ENCODE results near the gene RNF114.

RNF114 gene

GRCh38 chr20:49904440-49905214, 31.6 kb upstream of the RNF114 start:
- no peak for DNase-seq

- no peak for DNase-seq
Observed at GRCh38 chr20:49905415-49906091, 30.6 kb upstream of the RNF114 start.

GRCh38 chr20:49906101-49906604, 30.0 kb upstream of the RNF114 start:
- no peak for DNase-seq

GRCh38 chr20:49906615-49907154, 29.5 kb upstream of the RNF114 start:
- no peak for DNase-seq

- no peak for DNase-seq
Observed at GRCh38 chr20:49907405-49908257, 28.6 kb upstream of the RNF114 start.

GRCh38 chr20:49908258-49908565, 28.0 kb upstream of the RNF114 start:
- no peak for DNase-seq

DNA sequence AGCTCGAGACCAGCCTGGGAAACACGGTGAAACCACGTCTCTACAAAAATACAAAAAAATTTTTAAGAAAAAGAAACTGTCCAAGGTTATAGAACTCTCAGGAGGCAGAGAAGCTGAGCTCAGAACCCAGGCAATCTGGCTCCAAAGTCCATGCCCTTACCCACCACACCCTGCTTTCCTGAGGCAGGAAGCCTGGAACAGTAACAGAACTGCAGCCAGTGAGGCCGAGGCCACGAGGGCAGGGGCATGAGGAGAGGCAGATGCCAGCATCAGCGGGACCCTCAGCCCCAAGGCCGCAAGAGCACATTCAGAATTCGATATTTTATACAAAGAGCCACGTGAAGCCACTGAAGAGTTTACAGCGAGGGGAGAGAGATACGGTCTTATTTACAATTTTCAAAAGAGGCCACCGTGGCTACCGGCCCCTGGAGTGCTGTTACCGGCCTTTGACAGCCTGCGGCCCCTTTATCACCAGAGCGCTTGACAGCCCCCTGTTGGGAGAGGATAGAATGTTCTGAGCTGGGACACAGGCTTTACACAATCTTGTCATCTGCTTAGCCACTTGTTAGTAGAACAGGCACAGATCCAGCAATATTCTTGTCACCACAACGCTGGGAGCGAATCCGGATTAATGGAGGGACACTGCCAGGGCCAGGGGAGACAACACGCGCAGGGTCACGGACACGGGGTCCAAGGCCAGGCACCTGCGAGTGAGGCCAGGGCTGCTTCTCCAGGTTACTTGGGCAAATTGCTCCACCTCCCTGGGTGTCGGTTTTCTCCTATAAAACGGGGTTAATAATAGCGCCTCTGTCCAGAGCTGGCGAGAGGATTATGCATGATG, 26.5 kb upstream of the RNF114 start:
- no peak for DNase-seq

DNA sequence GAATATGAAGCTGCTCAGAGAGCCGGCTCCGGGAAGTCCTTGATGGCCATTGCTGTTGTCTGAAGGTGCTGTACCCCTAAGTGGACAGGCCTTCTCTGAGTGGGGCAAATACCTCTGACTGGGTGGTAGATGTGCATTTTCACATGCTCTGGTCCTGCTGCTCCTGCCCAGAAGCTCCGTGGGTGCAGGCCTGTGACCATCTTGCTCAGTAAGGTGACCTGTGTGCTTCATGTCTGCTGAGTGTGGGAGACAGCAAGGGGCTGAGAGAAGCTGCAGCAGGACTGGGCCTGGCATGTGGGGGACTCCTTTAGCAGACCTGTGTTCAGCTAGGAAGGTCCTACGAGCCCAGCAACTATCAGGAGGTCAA, 25.9 kb upstream of the RNF114 start:
- DNase-seq = no peak

GRCh38 chr20:49913399-49914047, 22.7 kb upstream of the RNF114 start:
- no peak for DNase-seq

DNA sequence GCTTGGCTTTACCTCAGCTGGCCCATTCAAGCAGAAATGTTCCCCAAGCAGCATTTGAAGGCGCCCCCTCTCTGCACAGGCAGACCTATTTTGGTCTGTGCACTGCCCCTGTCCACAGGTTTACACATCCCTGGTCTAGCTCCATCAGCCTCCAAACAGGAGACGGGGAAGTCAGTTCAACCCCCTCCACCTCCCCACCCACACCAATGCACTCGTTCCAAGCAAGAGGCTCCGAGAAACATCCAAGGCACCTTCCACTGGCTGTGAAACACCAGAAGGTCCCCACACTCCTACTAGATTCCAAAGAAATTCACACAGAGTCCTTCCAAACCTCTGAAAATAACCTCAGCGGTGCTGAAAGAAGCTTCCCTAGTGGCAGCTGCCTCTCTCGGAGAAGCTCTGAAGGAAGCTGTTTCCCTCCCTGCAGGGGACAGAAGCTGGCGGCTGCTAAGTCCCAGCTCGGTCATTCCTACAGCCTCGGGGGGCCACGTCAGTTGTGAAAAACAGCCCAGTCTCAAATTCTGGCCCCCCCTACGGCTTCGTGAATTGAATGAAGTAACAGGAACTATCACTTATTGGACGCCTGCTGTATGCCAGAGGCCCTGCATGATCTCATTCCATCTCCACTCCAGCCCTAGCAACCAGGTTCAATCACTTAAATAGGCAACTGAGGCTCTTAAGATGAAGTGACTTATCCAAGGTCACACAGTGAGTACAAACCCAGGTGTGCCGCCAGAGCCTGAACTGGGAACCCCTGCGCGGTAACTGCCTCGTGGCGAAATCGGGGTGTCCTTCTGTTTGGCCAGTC, 21.7 kb upstream of the RNF114 start:
- DNase-seq = no peak

DNA sequence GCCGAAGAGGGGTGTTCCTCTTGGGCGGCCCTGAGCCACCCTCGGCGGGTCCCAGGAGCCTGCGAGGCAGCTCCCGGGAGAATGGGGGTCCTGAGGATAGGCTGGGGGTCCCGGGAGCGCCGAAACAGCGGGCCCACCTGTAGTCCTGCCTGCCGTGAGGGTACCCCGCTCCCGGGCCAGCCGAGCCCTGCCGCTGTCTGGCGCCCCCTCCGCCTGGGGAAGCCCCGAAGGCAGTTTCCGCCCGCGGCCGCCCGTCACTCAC, 21.1 kb upstream of the RNF114 start:
- DNase-seq = no peak

GRCh38 chr20:49915380-49916145, 20.6 kb upstream of the RNF114 start, which contains the start of gene SPATA2:
Gene SPATA2 (minus strand): TSS chr20:49915529. CDS start chr20:49908490, 7,039 bp downstream.
- DNase-seq = peak; percentile 82

DNA sequence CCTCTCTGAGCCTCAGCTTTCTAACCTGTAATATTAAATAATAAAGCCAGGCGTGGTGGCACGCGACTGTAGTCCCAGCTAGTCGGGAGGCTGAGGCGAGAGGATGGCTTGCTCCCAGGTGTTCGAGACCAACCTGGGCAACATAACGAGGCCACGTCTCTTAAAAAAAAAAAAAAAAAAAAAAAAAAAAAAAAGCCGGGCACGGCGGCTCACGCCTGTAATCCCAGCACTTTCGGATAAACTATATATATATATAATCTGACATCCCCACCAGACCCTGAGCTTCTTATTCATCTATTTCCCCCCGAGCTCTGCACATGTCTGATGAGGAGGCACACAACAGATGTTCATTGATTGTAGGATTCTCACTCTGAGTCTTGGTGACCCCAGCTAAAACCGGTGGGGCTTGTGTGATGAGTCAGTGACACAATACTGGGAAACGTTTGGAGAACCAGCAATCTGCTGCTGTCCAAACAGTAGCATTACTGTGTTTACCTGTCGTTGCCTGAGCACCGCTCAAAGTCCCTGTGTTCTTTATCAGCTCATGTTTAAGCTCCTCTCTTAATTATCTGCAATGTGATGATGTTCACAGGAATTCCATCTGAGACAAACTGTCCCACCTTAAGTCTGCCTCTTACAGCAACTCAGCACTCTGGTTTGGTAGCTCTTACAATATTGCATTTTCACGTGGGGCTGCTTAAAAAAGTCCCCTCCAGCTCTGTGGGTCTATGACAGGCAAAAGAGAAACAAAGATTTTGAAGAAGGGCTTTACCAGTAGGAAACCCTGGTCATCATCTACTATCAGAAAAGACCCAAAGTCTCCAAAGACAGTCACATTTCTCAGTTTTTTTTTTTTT, 19.8 kb upstream of the RNF114 start:
- DNase-seq = no peak

DNA sequence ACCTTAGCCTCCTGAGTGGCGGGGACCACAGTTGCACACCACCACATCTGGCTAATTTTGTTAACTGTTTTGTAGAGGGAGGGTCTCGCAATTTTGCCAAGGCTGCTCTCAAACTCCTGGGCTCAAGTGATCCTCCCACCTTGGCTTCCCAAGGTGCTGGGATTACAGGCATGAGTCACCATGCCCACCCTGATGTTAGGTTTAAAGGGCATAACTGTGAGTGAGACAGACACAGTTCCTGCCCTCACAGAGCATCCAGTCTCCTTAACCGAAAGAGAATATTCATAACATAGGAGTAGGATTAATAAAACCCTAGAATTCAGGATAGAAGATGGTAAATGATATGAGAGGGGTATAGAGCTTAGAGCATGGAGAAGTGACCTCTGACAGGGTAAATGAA, 17.8 kb upstream of the RNF114 start:
- no peak for DNase-seq

GRCh38 chr20:49919009-49919408, 17.2 kb upstream of the RNF114 start:
- no peak for DNase-seq

- no peak for DNase-seq
Observed at GRCh38 chr20:49919461-49919860, 16.7 kb upstream of the RNF114 start.

DNA sequence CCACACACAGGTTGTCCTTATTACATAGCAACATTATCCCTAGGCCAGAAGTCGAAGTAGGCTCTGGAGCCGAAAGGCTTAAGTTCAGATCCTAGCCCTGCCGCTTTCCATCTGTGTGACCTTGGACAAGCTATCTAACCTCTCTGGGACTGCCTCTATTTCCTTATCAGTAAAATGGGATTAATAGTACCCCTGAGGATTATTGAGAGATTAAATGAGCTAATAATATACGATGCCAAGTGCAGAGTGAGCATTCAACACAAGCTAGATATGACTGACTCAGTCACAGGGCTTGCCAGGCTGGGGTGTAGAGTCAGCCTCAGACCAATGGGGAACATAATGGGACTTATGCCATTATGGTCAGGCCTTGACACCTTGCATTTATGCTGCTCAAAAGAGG, 11.9 kb upstream of the RNF114 start:
- DNase-seq = no peak

DNA sequence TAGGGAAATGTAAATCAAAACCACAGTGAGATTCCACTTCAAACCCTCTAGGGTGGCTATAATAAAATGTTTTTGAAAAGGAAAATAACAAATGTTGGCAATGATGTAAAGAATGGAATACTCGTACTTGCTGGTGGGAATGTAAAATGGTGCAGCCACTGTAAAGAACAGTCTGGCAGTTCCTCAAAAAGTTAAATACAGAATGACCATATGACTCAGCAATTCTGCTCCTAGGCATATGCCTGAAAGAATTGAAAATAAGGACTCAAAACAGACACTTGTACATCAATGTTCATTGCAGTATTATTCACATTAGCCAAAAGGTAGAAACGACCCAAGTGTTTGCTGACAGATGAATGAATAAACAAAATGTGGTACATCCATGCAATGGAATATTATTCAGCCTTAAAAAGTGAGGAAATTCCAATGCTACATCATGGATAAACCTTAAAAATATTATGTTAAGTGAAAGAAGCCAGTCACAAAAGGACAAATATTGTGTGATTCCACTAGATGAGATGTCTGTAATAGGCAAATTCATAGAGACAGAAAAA, 10.2 kb upstream of the RNF114 start:
- DNase-seq = no peak

All from activated effector memory CD4-positive, alpha-beta T cell treated with Interleukin-2 at 50 U/mL for 16 hours (primary cell).